ENCODE results near the gene OST4. TPM values are rescaled to one million over a fixed set of nuclear protein-coding genes. Genes with fewer than 3 reads are reported as not detected.

The OST4 gene
- total RNA-seq, 1 donor from 2014 or later = 254 TPM

DNA sequence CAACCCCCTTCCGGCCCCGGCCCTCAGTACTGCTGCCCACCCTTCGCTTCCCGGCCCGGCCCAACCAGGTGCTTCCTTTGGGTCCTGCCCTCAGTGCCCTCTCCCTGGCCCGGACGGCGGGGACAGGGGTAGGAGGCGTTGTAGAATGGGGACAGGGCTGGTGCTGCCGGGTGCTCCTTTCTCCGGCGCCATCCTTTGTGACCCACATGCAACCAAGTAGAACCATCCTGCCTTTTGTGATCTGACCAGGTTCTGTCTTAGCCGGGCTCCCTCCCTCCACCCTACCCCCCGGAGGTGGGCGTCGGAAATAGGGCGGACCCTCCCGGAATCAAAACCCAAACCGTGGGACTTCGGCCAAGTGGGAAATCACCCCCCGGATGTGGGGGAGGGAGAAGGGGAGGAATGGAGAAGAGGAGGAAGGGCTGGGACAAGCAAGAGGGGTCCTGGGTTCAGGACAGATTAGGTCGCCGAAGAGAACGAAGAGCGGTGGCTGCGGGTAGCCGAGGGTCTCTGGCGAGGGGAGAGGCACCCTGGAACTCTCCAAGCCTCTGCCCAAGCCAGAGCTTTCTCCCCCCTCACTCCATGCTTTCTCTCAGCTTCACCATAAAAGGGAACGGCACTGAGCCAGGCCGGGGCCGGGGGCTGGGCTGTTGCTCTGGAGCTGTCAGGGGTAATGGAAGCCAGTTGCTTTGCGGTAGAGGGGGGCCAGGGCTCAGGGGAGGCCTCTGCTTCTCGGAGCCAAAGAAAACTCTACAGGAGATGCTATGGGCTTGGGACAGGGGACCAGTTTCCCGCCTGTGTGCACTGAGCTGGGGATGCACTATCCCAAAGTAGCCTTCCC is 756 bp upstream of the OST4 start:
- peak overlapping the region; percentile 83 for H3K4me3 Mint-ChIP-seq
- no peaks in the 10 kb centered on the region for H3K27me3 Mint-ChIP-seq (ENCODE audit: low read depth)
- peak overlapping the region; percentile 98 for H3K27ac Mint-ChIP-seq
- peak; percentile 69 to 86 for DNase-seq (ENCODE audit: low spot score in 2 of 2, unreplicated experiment in 2 of 2)
- peaks cover 11% of the 10 kb centered on the region for H3K36me3 Mint-ChIP-seq
- H3K9me3 Mint-ChIP-seq = no peaks in the 10 kb centered on the region
- H3K4me1 Mint-ChIP-seq = peaks cover 57% of the 10 kb centered on the region
- TF ChIP-seq, protein P1, sequence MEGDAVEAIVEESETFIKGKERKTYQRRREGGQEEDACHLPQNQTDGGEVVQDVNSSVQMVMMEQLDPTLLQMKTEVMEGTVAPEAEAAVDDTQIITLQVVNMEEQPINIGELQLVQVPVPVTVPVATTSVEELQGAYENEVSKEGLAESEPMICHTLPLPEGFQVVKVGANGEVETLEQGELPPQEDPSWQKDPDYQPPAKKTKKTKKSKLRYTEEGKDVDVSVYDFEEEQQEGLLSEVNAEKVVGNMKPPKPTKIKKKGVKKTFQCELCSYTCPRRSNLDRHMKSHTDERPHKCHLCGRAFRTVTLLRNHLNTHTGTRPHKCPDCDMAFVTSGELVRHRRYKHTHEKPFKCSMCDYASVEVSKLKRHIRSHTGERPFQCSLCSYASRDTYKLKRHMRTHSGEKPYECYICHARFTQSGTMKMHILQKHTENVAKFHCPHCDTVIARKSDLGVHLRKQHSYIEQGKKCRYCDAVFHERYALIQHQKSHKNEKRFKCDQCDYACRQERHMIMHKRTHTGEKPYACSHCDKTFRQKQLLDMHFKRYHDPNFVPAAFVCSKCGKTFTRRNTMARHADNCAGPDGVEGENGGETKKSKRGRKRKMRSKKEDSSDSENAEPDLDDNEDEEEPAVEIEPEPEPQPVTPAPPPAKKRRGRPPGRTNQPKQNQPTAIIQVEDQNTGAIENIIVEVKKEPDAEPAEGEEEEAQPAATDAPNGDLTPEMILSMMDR (IDR thresholded peaks at IDR 0.05; ENCODE audit: unreplicated experiment) = no peak

DNA sequence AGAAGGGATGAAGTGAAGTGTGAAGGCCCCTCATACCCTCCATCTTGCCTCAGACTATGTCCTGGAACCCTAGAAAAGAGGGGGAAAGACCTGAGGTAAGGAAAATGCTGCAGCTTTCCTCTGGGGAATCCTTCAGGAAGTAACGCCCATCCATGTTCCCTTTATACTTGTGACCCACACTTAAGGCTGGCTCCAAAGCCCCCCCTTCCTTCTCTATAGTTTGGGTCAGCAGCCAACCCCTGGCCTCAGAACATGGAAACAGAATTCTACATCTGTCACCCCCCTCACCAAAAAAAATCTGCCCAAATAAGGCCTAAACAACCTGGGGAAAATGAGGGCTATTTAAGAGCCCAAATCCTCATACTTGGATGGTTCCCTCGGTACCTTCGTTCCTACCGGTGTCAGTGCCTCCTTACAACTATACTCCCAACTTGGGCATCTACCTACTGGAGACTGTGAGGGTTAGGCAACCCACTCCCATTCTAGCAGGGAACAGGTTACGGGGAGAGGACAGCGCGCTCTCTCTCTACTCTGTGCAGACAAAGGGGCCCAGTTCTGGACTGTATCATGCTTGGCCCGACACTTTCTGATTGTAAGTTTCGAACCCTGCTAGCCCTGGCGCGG is 689 bp downstream of the OST4 start:
- Mint-ChIP-seq H3K27me3 (ENCODE audit: low read depth) (no peaks in the 10 kb centered on the region), H3K36me3 (peaks cover 15% of the 10 kb centered on the region), H3K4me1 (peaks cover 46% of the 10 kb centered on the region), H3K4me3 (peak overlapping the region; percentile 99), H3K9me3 (no peaks in the 10 kb centered on the region), H3K27ac (peak overlapping the region; percentile 98)
- TF ChIP-seq, protein P1 (IDR thresholded peaks at IDR 0.05; ENCODE audit: unreplicated experiment) = no peak
- no peak for DNase-seq (ENCODE audit: low spot score in 2 of 2, unreplicated experiment in 2 of 2)

DNA sequence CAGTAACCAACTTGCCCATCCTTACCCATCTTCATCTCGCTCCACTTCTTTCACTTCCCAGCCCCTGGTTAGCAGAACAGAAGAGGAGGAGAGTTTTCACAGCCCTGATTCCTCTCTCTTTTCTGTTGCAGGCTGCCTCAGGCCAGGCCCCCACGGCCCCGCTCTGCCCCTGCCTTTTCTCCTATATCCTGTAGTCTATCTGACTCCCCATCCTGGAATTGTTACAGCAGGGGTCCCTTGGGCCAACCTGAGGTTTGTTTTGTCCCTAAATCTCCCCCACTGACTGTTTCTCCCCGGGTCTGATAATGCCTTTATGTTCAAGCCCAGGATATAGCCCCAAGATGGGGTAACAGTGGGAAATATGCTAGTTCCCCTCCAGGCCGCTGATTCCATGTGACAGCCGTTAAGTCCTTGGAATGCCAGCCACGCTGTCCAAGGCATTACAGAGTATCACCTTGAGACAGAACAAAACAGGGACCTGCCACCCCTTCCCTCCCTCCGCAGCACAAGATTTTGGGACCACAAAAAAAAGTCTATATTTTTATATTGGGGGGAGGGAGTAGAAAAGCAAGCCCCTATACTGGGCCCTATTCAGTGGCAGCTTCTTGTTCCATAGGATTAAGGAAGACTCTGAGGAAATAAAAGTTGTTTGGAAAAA is 1.4 kb downstream of the OST4 start:
- H3K4me3 Mint-ChIP-seq = peak overlapping the region; percentile 99
- H3K9me3 Mint-ChIP-seq = no peaks in the 10 kb centered on the region
- peak overlapping the region; percentile 32 for H3K27ac Mint-ChIP-seq
- TF ChIP-seq, protein P1 (IDR thresholded peaks at IDR 0.05; ENCODE audit: unreplicated experiment) = no peak
- H3K4me1 Mint-ChIP-seq = peaks cover 42% of the 10 kb centered on the region
- H3K36me3 Mint-ChIP-seq = peaks cover 15% of the 10 kb centered on the region
- no peaks in the 10 kb centered on the region for H3K27me3 Mint-ChIP-seq (ENCODE audit: low read depth)
- DNase-seq (ENCODE audit: low spot score in 2 of 2, unreplicated experiment in 2 of 2) = no peak

- H3K36me3 Mint-ChIP-seq = peaks cover 16% of the 10 kb centered on the region
- H3K9me3 Mint-ChIP-seq = no peaks in the 10 kb centered on the region
- TF ChIP-seq, protein P1 (IDR thresholded peaks at IDR 0.05; ENCODE audit: unreplicated experiment) = no peak
- H3K4me1 Mint-ChIP-seq = peaks cover 36% of the 10 kb centered on the region
- H3K4me3 Mint-ChIP-seq = peak overlapping the region; percentile 99
- H3K27me3 Mint-ChIP-seq (ENCODE audit: low read depth) = no peaks in the 10 kb centered on the region
- DNase-seq (ENCODE audit: low spot score in 2 of 2, unreplicated experiment in 2 of 2) = no peak
- H3K27ac Mint-ChIP-seq = peak overlapping the region; percentile 32
Observed at GRCh38 chr2:27069436-27069835, 2.0 kb downstream of the OST4 start.

DNA sequence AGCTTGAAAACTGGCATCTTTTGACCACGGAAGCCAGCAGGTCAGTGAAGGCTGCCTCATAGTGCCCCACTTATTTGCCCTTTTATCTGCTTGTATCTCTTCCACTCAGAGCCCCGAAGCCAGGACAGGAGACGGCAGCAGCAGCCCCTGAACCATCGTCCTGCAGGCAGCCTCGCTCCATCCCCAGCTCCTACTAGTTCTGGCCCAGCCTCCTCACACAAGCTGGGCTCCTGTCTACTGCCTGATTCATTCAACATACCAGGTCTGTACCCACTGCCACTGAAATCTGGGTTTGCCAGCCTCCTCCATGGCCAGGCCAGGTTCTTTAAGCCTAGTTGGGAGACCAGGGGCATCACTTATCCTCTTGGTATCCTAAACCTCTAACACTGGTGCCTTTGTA is 4.1 kb downstream of the OST4 start:
- Mint-ChIP-seq H3K27ac (peak overlapping the region; percentile 53), H3K9me3 (no peaks in the 10 kb centered on the region), H3K4me3 (no peak overlapping the region), H3K36me3 (peaks cover 29% of the 10 kb centered on the region), H3K27me3 (ENCODE audit: low read depth) (no peaks in the 10 kb centered on the region), H3K4me1 (peaks cover 22% of the 10 kb centered on the region)
- DNase-seq (ENCODE audit: low spot score in 2 of 2, unreplicated experiment in 2 of 2) = no peak
- TF ChIP-seq, protein P1 (IDR thresholded peaks at IDR 0.05; ENCODE audit: unreplicated experiment) = no peak
